Keratinocyte (primary cell): ENCODE data around the gene SHQ1.

Source experiments
- CTCF ChIP-seq, 3 experiments: IDR thresholded peaks in 1 of 3; conservative IDR thresholded peaks in 1 of 3; optimal IDR thresholded peaks in 1 of 3; 2 replicates in 2 of 3; 3 replicates in 1 of 3; pipeline versions ENCODE3 to v1.5.1; 2011; ENCODE audit warnings: low read length in 3 of 3, mild to moderate bottlenecking in 3 of 3, moderate library complexity in 2 of 3, control low read depth in 1 of 3, inconsistent platforms in 1 of 3; ENCODE audit not compliant: insufficient read depth in 2 of 3; ENCODE audit errors: extremely low read depth in 1 of 3
- EZH2 ChIP-seq: IDR thresholded peaks from one replicate; pipeline ENCODE4 v1.6.1; 2012; ENCODE audit warnings: inconsistent platforms, mild to moderate bottlenecking, low read length, moderate library complexity

- no peak for TF ChIP-seq CTCF (optimal IDR thresholded peaks at IDR 0.05 in 1 of 3, IDR thresholded peaks at IDR 0.05 in 1 of 3, conservative IDR thresholded peaks at IDR 0.05 in 1 of 3; ENCODE audit: extremely low read depth in 1 of 3, insufficient read depth in 2 of 3, low read length in 3 of 3)
- TF ChIP-seq EZH2: no peak
Measured at GRCh38 chr3:72846166-72846565, 2.1 kb downstream of the SHQ1 start.
